ENCODE measurements around the gene PET117. TPM values are rescaled to one million over a fixed set of nuclear protein-coding genes. Genes with fewer than 3 reads are reported as not detected.

The PET117 gene
- total and polyA plus RNA-seq, 2 donors from 2014 or later, result 13.1 to 19.7 TPM

DNA sequence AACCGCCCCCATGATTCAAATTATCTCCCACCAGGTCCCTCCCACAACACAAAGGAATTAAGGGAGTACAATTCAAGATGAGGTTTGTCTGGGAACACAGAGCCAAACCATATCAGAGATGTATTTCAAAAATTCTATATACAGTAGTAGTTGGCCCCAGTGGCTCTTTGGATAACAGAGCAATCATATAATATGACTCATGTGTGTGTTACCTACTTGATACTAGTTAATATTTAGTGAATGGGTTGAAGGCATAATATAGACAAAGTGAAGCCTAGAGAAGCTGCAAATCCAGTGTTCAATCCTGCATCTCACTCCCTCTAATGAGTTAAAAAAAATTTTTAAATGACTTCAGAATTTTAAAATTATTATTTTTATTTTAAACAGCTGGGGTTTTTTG is 43.2 kb downstream of the PET117 start:
- FAIRE-seq, result no peak

DNA sequence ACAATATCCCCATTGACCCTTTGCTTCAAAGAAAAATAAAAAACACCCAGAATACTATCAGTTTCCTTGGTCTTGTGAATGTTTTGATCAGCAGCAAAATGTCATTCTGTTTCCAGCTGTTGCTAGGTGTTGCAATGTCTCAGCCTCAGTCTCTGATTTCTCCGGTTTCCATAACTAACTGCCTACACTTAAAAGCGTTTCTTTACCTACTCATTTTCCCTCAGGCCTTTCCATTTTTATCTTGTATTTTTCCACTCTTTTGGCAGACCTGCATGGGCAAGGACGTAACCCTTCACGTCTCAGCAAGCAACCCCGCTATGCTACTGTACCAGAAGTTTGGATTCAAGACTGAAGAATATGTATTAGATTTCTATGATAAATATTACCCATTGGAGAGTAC is 49.4 kb downstream of the PET117 start:
- Histone ChIP-seq H3K27ac (ENCODE audit: low read depth in 2 of 2, low read length in 2 of 2) (no peak overlapping the region), H3K9ac (ENCODE audit: low read length in 3 of 3) (no peak overlapping the region), H3K4me1 (ENCODE audit: control insufficient read depth in 2 of 3, insufficient read depth in 2 of 3, low read depth in 1 of 3, low read length in 3 of 3) (peaks cover 0 to 4% (median 0%) of the 10 kb centered on the region in 3 donors), H3K27me3 (ENCODE audit: control insufficient read depth, insufficient read depth, low read length) (no peaks in the 10 kb centered on the region), H3K36me3 (ENCODE audit: control insufficient read depth in 2 of 3, insufficient read depth in 3 of 3, low read length in 3 of 3) (peaks cover 7 to 37% (median 11%) of the 10 kb centered on the region in 3 donors), H3K9me3 (ENCODE audit: control insufficient read depth in 2 of 3, insufficient read depth in 1 of 3, low read length in 3 of 3) (no peaks in the 10 kb centered on the region), H3K4me3 (ENCODE audit: low read length in 3 of 3) (no peak overlapping the region)
- TF ChIP-seq, protein P1, sequence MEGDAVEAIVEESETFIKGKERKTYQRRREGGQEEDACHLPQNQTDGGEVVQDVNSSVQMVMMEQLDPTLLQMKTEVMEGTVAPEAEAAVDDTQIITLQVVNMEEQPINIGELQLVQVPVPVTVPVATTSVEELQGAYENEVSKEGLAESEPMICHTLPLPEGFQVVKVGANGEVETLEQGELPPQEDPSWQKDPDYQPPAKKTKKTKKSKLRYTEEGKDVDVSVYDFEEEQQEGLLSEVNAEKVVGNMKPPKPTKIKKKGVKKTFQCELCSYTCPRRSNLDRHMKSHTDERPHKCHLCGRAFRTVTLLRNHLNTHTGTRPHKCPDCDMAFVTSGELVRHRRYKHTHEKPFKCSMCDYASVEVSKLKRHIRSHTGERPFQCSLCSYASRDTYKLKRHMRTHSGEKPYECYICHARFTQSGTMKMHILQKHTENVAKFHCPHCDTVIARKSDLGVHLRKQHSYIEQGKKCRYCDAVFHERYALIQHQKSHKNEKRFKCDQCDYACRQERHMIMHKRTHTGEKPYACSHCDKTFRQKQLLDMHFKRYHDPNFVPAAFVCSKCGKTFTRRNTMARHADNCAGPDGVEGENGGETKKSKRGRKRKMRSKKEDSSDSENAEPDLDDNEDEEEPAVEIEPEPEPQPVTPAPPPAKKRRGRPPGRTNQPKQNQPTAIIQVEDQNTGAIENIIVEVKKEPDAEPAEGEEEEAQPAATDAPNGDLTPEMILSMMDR (IDR thresholded peaks at IDR 0.05; ENCODE audit: borderline replicate concordance, extremely low read depth, insufficient read depth), result no peak
- no peak for FAIRE-seq
- peak in 1 of 5 donors; percentile 30 for DNase-seq
- intact Hi-C loops (cut with DNase I), result no loop called here

More for the DNA sequence above, 43.2 kb downstream of the PET117 start:
- DNase-seq, result no peak
- H3K27ac ChIP-seq (ENCODE audit: low read depth in 2 of 2, low read length in 2 of 2), result no peak overlapping the region
- intact Hi-C loops (cut with DNase I), result no loop called here
- no peaks in the 10 kb centered on the region for H3K27me3 ChIP-seq (ENCODE audit: control insufficient read depth, insufficient read depth, low read length)
- peaks cover 0 to 5% (median 0%) of the 10 kb centered on the region in 3 donors for H3K9me3 ChIP-seq (ENCODE audit: control insufficient read depth in 2 of 3, insufficient read depth in 1 of 3, low read length in 3 of 3)
- no peak overlapping the region for H3K4me3 ChIP-seq (ENCODE audit: low read length in 3 of 3)
- H3K9ac ChIP-seq (ENCODE audit: low read length in 3 of 3), result no peak overlapping the region
- H3K36me3 ChIP-seq (ENCODE audit: control insufficient read depth in 2 of 3, insufficient read depth in 3 of 3, low read length in 3 of 3), result peaks cover 5 to 24% (median 6%) of the 10 kb centered on the region in 3 donors
- H3K4me1 ChIP-seq (ENCODE audit: control insufficient read depth in 2 of 3, insufficient read depth in 2 of 3, low read depth in 1 of 3, low read length in 3 of 3), result peaks cover 0 to under 1% (median 0%) of the 10 kb centered on the region in 3 donors
- TF ChIP-seq, protein P1 (IDR thresholded peaks at IDR 0.05; ENCODE audit: borderline replicate concordance, extremely low read depth, insufficient read depth), result no peak

DNA sequence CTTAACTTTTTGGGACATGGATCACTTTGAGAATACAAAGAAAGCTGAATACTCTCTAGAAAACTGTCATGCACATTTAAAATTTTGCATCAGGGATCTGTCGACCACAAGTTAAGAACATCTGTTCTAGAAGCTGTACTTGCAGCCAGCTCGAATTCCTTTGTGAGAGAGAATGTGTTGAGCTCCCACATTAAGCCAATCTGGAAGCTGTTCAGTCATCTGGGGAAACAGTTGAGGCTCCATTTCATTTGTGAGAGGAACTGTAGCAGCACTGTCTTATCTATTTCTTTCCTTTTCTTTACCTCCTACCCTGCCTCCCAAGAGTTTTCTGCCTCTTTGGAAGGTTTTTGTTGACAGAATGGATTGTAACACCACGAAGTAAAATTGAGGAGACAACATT is 50.8 kb downstream of the PET117 start:
- FAIRE-seq (no peak), DNase-seq (peak in 1 of 5 donors; percentile 31)
- intact Hi-C loops (cut with DNase I), result no loop called here
- TF ChIP-seq, protein P1 (IDR thresholded peaks at IDR 0.05; ENCODE audit: borderline replicate concordance, extremely low read depth, insufficient read depth), result no peak
- no peak overlapping the region for H3K27ac ChIP-seq (ENCODE audit: low read depth in 2 of 2, low read length in 2 of 2)
- H3K4me1 ChIP-seq (ENCODE audit: control insufficient read depth in 2 of 3, insufficient read depth in 2 of 3, low read depth in 1 of 3, low read length in 3 of 3), result peaks cover 0 to 4% (median 0%) of the 10 kb centered on the region in 3 donors
- no peak overlapping the region for H3K9ac ChIP-seq (ENCODE audit: low read length in 3 of 3)
- no peaks in the 10 kb centered on the region for H3K27me3 ChIP-seq (ENCODE audit: control insufficient read depth, insufficient read depth, low read length)
- H3K36me3 ChIP-seq (ENCODE audit: control insufficient read depth in 2 of 3, insufficient read depth in 3 of 3, low read length in 3 of 3), result peaks cover 4 to 26% (median 11%) of the 10 kb centered on the region in 3 donors
- H3K4me3 ChIP-seq (ENCODE audit: low read length in 3 of 3), result no peak overlapping the region
- H3K9me3 ChIP-seq (ENCODE audit: control insufficient read depth in 2 of 3, insufficient read depth in 1 of 3, low read length in 3 of 3), result no peaks in the 10 kb centered on the region

Measured in kidney (tissue), 14 donors.